SK-N-SH (cell line): ENCODE data around the gene ZMYND8.

ENCODE experiments used
- GATA2 ChIP-seq: sonication (generic); formaldehyde crosslinking; IDR thresholded peaks from 2 replicates; pipeline ENCODE4 v1.5.0; 2020; ENCODE audit warnings: mild to moderate bottlenecking, missing genetic modification reagents
- MAX ChIP-seq: IDR thresholded peaks from 2 replicates; pipeline ENCODE4 v1.4.0; 2012; ENCODE audit warnings: low read depth
- YY1 ChIP-seq: IDR thresholded peaks from 2 replicates; pipeline ENCODE4 v1.4.0; 2012; ENCODE audit warnings: low read depth, mild to moderate bottlenecking
- TF ChIP-seq, protein P1 (sequence below): fragments of 200-600 bp; sonication (generic); IDR thresholded peaks from 2 replicates; pipeline ENCODE4 v1.6.1; 2017; ENCODE audit warnings: antibody characterized with exemption, mild to moderate bottlenecking, moderate library complexity

DNA sequence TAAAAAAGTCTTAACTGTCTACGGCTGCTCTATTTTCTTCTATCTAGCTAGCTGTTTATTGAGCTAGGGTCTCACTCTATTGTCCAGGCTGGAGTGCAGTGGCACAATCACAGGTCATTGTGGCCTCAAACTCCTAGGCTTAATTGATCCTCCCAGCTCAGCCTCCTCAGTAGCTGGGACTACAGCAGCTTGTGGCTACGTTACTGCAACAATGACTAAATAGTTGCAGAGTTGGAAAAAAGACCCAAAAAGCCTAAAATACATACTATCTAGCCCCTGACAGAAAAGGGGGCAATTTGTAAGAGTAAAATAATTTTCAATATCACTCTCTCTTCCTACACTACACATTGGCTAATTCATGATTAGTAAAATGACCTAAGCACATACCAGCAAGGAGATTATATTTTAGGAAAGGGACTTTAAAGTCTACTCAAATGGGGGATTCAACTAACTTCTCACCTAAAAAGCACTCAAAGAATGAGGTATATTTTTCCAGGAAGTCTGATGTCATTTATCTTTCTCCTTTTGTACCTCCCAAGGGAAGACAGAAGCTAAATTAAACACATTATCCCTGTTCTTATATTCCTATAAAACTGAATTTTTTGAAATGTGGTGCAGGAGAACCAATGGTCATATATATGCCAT is 82.8 kb downstream of the ZMYND8 start:
- TF ChIP-seq MAX (no peak), YY1 (no peak), GATA2 (CRISPR knock-in tag) (no peak)
- TF ChIP-seq, protein P1, sequence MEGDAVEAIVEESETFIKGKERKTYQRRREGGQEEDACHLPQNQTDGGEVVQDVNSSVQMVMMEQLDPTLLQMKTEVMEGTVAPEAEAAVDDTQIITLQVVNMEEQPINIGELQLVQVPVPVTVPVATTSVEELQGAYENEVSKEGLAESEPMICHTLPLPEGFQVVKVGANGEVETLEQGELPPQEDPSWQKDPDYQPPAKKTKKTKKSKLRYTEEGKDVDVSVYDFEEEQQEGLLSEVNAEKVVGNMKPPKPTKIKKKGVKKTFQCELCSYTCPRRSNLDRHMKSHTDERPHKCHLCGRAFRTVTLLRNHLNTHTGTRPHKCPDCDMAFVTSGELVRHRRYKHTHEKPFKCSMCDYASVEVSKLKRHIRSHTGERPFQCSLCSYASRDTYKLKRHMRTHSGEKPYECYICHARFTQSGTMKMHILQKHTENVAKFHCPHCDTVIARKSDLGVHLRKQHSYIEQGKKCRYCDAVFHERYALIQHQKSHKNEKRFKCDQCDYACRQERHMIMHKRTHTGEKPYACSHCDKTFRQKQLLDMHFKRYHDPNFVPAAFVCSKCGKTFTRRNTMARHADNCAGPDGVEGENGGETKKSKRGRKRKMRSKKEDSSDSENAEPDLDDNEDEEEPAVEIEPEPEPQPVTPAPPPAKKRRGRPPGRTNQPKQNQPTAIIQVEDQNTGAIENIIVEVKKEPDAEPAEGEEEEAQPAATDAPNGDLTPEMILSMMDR: no peak
